Stimulated activated CD4-positive, alpha-beta T cell treated with anti-CD3 and anti-CD28 coated beads, Interleukin-12 subunit alpha, Interleukin-12 subunit beta, amount 100 ng/mL, for 4 hours (primary cell): ENCODE results near the gene GPR152.
"Not testable (repeated sequence)": the region's sequence is repeated elsewhere in the genome, so short reads cannot be mapped to it uniquely, and the experiment has no call there.

Experiments
- DNase-seq: peaks from one replicate; pipeline ENCODE4 v3.0.0-alpha.2; 2020

Gene GPR152

GRCh38 chr11:67407688-67408163, 44.8 kb downstream of the GPR152 start:
- no peak for DNase-seq

GRCh38 chr11:67406969-67407687, 45.4 kb downstream of the GPR152 start:
- no peak for DNase-seq

GRCh38 chr11:67406420-67406968, 46.0 kb downstream of the GPR152 start:
- DNase-seq: no peak

- DNase-seq: no peak
These were observed 46.7 kb downstream of the GPR152 start for GRCh38 chr11:67405688-67406339.

GRCh38 chr11:67405196-67405567, 47.3 kb downstream of the GPR152 start:
- DNase-seq: no peak

GRCh38 chr11:67404515-67405195, 47.9 kb downstream of the GPR152 start:
- DNase-seq: no peak

- not testable (repeated sequence) for DNase-seq
These were observed 49.4 kb downstream of the GPR152 start for GRCh38 chr11:67403085-67403484.

- not testable (repeated sequence) for DNase-seq
These were observed 50.2 kb downstream of the GPR152 start for GRCh38 chr11:67402192-67402839.

GRCh38 chr11:67401495-67402191, 50.9 kb downstream of the GPR152 start, which contains the start of gene PPP1CA:
TSS of gene PPP1CA (minus strand) at chr11:67401858. CDS start at chr11:67401782, 76 bp downstream.
- DNase-seq: peak; percentile 93
